ENCODE measurements around the gene CKS1B.

Gene CKS1B

DNA sequence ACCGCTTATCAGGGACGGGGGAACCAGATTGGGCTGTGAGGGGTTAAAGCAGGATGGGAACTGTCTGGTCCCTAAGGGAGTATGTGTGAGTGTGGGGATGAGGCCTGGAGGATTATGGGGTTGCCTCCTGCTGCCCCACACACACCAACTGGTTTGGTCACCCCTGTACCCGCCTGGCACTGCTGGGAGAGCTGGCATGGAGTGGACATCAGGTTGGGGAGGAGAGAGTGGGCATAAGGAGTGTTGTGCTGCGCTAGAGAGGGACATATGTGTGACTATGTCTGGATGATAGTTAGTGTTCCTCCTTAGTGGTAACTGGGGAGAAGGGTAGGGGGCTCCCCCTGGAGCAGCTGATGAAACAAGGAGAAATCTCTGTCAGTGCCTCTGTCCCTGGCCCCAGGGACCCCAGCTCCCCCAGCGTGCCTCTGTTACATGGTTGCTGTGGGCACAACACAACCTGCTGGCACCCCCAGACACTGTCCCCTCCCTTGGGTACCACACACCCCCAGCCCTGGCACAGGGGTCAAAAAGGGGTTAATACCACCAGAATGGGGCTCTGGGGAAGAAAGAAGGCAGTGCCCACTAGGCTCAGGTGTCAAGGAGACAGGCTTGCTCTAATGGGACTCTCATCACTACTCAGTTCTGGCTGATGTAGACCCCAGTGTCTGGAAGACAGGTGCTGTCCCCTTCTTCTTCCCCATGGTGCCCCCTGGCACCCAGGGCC is 30.0 kb downstream of the CKS1B start:
- peaks cover 13% of the 10 kb centered on the region; the same call in 1 of the 2 replicates for H3K4me1 ChIP-seq (ENCODE audit: insufficient read depth, low read length)

DNA sequence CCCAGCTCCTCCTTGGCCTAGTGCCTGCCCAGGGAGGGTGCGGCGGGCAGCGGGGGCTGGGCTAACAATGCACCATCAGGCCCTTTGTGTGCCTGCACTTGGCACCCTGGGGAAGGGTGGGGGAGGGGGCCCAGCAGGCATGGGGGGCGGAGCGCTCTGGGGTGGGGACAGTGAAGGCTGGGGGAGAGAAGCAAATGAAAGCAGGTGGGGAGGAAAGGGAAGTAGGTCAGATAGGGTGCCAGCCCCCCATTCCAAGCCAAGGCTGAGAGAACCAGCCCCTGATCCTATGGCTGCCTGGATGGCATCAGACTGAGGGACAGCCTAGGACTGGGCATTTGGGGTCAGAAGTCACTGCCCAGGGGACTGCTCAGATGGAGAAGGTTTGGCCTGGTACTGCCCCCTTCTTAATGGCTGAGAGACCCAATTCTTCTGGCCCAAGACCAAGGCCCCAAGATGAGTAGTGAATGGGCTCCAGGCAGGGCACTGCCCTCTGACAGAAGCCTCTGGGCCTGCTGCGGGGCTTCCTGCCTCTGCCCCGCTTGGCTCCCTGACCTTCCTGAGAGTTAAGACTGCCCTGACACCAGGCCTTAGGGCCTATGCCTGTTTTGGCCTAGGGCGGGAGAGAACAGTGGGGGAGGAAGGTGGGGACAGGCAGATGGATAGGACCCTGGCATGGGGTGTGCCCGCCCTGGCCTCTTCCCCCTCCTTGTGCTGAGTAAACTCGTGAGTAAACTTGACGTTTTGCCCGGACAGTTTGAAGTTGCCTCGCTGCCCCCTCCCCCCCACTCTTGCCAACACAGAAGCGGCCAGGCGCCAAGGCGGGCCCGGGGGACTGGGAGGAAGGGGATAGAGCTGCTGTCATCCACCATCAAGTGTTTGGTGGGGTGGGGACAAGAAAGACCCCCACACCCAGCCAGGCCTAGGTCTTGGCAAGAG is 30.9 kb downstream of the CKS1B start:
- peaks cover 13% of the 10 kb centered on the region; the same call in 1 of the 2 replicates for H3K4me1 ChIP-seq (ENCODE audit: insufficient read depth, low read length)
- H3K36me3 ChIP-seq (ENCODE audit: insufficient read depth, low read length), result no peaks in the 10 kb centered on the region
- H3K9ac ChIP-seq (ENCODE audit: low read depth, low read length), result no peak overlapping the region
- no peaks in the 10 kb centered on the region for H3K9me3 ChIP-seq (ENCODE audit: control insufficient read depth, insufficient read depth, low read length)

More for the DNA sequence above, 30.0 kb downstream of the CKS1B start:
- Histone ChIP-seq H3K9ac (ENCODE audit: low read depth, low read length) (peak overlapping the region; percentile 85), H3K9me3 (ENCODE audit: control insufficient read depth, insufficient read depth, low read length) (no peaks in the 10 kb centered on the region), H3K36me3 (ENCODE audit: insufficient read depth, low read length) (no peaks in the 10 kb centered on the region)

GRCh38 chr1:155006601-155007101 is 32.2 kb downstream of the CKS1B start:
- Histone ChIP-seq H3K4me1 (ENCODE audit: insufficient read depth, low read length) (peaks cover 15% of the 10 kb centered on the region; the same call in 1 of the 2 replicates), H3K9ac (ENCODE audit: low read depth, low read length) (no peak overlapping the region), H3K36me3 (ENCODE audit: insufficient read depth, low read length) (no peaks in the 10 kb centered on the region), H3K9me3 (ENCODE audit: control insufficient read depth, insufficient read depth, low read length) (no peaks in the 10 kb centered on the region)

DNA sequence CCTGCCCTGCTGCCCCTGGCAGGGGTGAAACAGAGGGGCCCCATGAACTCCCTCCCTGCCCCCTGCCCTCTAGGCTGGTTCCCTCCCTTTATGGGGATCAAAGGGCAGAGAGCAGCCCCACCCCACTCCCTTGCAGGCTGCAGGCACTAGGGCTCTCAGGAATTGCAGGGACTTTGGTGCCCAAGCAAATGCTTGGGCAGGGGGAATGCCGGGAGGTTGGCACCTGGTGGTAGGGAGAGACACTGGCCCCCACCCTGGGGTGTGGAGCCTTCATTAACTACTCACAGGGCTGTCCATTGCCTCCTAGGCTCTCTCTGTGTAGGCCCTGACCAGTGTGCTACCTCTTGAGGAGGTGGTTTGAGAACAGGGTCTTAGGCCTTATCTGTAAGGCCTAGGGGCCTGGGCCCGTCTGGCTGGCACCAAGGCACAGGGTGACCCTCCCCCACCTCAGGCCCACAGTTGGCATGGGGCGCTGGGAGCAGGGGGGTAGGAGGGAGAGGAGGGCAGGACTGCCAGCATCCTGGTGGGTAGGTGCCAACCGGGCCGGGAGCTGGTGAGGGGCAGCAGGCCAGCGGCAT is 32.9 kb downstream of the CKS1B start:
- Histone ChIP-seq H3K9ac (ENCODE audit: low read depth, low read length) (no peak overlapping the region), H3K36me3 (ENCODE audit: insufficient read depth, low read length) (no peaks in the 10 kb centered on the region), H3K9me3 (ENCODE audit: control insufficient read depth, insufficient read depth, low read length) (no peaks in the 10 kb centered on the region), H3K4me1 (ENCODE audit: insufficient read depth, low read length) (peaks cover 19% of the 10 kb centered on the region; the same call in 1 of the 2 replicates)

DNA sequence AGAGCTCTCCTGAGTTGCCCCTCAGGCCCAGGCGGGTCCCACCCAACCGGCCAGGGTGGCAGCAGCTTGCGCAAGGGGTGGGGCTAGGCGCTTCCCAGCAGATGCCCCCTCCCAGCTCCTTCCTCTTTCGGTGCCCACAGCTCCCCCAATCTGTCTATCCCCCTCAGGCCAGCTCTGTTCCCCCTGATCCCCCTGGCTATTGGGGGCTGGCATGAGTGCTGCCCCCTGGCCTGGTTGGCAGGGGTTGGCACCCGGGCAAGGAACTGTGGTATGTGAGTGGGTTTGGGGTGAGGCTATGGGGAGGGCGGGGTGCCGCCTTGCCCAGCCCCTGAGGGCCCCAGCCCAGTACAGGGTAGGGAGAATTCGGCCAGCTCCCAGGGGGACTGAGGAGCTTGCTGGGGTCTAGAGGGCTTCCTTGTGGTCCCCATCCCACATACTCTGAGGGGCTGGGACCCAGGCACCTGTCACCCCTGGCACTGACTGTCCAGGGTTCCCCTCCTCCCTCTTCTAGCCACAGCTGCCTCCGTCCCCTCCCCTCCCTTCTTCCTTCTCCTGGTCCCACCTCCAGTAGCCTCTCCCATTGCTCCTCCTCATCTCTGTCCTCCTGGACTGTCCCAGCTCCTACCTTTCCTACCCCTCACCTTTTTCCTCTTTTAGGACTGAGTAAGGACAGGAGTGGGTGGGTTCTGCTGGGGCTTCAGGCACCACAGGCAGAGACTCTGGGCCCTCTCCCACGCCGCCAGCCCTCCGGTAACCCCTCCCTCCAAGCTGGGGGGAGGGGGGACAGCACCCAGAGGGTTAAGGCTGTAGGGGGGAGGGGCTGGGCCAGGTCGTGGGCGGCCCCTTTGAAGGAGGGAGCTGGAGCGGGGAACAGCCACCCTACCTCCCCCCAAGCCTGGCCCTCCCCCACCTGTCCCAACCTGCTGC is 33.8 kb downstream of the CKS1B start:
- Histone ChIP-seq H3K4me1 (ENCODE audit: insufficient read depth, low read length) (peaks cover 23% of the 10 kb centered on the region; the same call in 1 of the 2 replicates), H3K9ac (ENCODE audit: low read depth, low read length) (peak overlapping the region; percentile 39), H3K9me3 (ENCODE audit: control insufficient read depth, insufficient read depth, low read length) (no peaks in the 10 kb centered on the region), H3K36me3 (ENCODE audit: insufficient read depth, low read length) (no peaks in the 10 kb centered on the region)

- peaks cover 27% of the 10 kb centered on the region; the same call in 1 of the 2 replicates for H3K4me1 ChIP-seq (ENCODE audit: insufficient read depth, low read length)
- no peak overlapping the region for H3K9ac ChIP-seq (ENCODE audit: low read depth, low read length)
- H3K36me3 ChIP-seq (ENCODE audit: insufficient read depth, low read length), result no peaks in the 10 kb centered on the region
- no peaks in the 10 kb centered on the region for H3K9me3 ChIP-seq (ENCODE audit: control insufficient read depth, insufficient read depth, low read length)
These were observed 34.8 kb downstream of the CKS1B start for GRCh38 chr1:155009221-155009711.

DNA sequence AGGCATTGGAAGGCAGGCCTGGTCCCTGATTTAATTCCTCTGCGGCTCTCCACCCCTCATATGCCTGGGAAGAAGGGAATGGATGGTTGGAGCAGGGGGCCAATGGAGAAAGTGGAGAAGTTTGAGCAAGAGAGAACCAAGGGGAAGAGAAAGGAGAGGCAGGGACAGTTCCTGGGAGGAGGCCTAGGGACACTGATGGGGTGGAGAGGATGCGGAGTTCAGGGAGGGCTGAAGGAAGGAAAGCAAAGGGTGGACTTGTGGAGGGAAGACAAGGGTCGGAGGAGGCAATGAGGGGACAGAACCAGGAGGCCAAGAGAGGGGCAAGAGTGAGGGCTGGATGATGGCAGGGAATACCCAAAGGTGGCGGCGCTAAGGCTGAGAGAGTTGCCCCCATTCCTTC is 35.3 kb downstream of the CKS1B start:
- no peaks in the 10 kb centered on the region for H3K9me3 ChIP-seq (ENCODE audit: control insufficient read depth, insufficient read depth, low read length)
- no peaks in the 10 kb centered on the region for H3K36me3 ChIP-seq (ENCODE audit: insufficient read depth, low read length)
- peaks cover 22% of the 10 kb centered on the region; the same call in 1 of the 2 replicates for H3K4me1 ChIP-seq (ENCODE audit: insufficient read depth, low read length)
- no peak overlapping the region for H3K9ac ChIP-seq (ENCODE audit: low read depth, low read length)

- H3K9me3 ChIP-seq (ENCODE audit: control insufficient read depth, insufficient read depth, low read length), result no peaks in the 10 kb centered on the region
- H3K4me1 ChIP-seq (ENCODE audit: insufficient read depth, low read length), result peaks cover 21% of the 10 kb centered on the region; the same call in 1 of the 2 replicates
- peaks cover 2% of the 10 kb centered on the region; the same call in 1 of the 2 replicates for H3K36me3 ChIP-seq (ENCODE audit: insufficient read depth, low read length)
- H3K9ac ChIP-seq (ENCODE audit: low read depth, low read length), result no peak overlapping the region
These were observed 35.9 kb downstream of the CKS1B start for GRCh38 chr1:155010211-155010918.

- no peaks in the 10 kb centered on the region for H3K9me3 ChIP-seq (ENCODE audit: control insufficient read depth, insufficient read depth, low read length)
- no peak overlapping the region for H3K9ac ChIP-seq (ENCODE audit: low read depth, low read length)
- H3K4me1 ChIP-seq (ENCODE audit: insufficient read depth, low read length), result peaks cover 21% of the 10 kb centered on the region; the same call in 1 of the 2 replicates
- peaks cover 2% of the 10 kb centered on the region; the same call in 1 of the 2 replicates for H3K36me3 ChIP-seq (ENCODE audit: insufficient read depth, low read length)
These were observed 36.5 kb downstream of the CKS1B start for GRCh38 chr1:155011004-155011416.

- Histone ChIP-seq H3K9me3 (ENCODE audit: control insufficient read depth, insufficient read depth, low read length) (no peaks in the 10 kb centered on the region), H3K36me3 (ENCODE audit: insufficient read depth, low read length) (peaks cover 2% of the 10 kb centered on the region; the same call in 1 of the 2 replicates), H3K9ac (ENCODE audit: low read depth, low read length) (no peak overlapping the region), H3K4me1 (ENCODE audit: insufficient read depth, low read length) (peaks cover 21% of the 10 kb centered on the region; the same call in 1 of the 2 replicates)
These were observed 37.0 kb downstream of the CKS1B start for GRCh38 chr1:155011437-155012025.

DNA sequence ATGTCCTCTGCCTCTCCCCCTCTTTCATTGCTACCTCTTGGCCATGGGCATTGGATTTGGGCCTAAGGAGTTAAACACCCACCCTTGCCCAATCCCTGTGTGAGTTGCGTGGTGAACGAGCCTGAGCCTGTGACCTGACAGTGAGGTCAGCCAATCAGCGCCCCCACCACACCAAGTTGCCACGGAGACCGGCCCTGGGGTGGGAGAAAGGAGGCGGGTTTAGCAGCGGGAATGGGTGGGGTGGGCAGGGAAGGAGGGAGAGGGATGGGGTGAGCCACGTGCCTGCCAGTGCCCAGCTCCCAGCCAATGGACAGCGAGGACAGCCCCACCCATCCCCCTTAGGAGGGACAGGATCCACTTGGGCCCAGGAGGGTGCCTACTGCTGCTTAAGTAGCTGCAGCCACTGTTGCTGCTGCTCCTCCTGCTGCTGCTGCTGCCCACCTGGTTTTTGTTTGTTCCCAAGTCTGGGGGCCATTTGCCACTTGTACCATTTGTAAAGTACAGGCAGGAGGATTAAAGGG is 37.6 kb downstream of the CKS1B start:
- Histone ChIP-seq H3K36me3 (ENCODE audit: insufficient read depth, low read length) (peaks cover 2% of the 10 kb centered on the region; the same call in 1 of the 2 replicates), H3K9ac (ENCODE audit: low read depth, low read length) (no peak overlapping the region), H3K9me3 (ENCODE audit: control insufficient read depth, insufficient read depth, low read length) (no peaks in the 10 kb centered on the region), H3K4me1 (ENCODE audit: insufficient read depth, low read length) (peaks cover 24% of the 10 kb centered on the region; the same call in 1 of the 2 replicates)
